ENCODE measurements around the gene JSRP1. TPM values are rescaled to one million over a fixed set of nuclear protein-coding genes. Genes with fewer than 3 reads are reported as not detected.

JSRP1 gene
- total and polyA plus RNA-seq, 5 experiments from 2014 or later, result 0.41 to 1.3 (median 0.64) TPM; not detected in 1

- DNase-seq (no peak), ATAC-seq (no peak)
- H3K27me3 Mint-ChIP-seq, result no peaks in the 10 kb centered on the region
- no peak overlapping the region for H3K4me3 Mint-ChIP-seq
- H3K4me1 Mint-ChIP-seq, result peaks cover 10 to 25% (median 18%) of the 10 kb centered on the region in 4 donors
- no peaks in the 10 kb centered on the region for H3K9me3 Mint-ChIP-seq
- peak overlapping the region in 2 of 10 donors; percentile 24 to 36 for H3K27ac Mint-ChIP-seq
- POLR2A ChIA-PET, result interaction anchor here (0.5 to 12.1 kb wide), 3 partner anchors 5 to 112 kb away, joined by 3 to 132 read pairs (median 5); partner anchors contain the start of gene PEAK3
- H3K36me3 Mint-ChIP-seq, result peaks cover 0 to 5% (median 0%) of the 10 kb centered on the region in 3 donors
Observed at GRCh38 chr19:2280633-2281264, 24.5 kb upstream of the JSRP1 start.

- POLR2A ChIA-PET, result interaction anchor here (0.7 to 12.1 kb wide), 3 partner anchors 7 to 18 kb away, joined by 3 to 132 read pairs (median 3); partner anchors contain the start of gene PEAK3
- Mint-ChIP-seq H3K27me3 (no peaks in the 10 kb centered on the region), H3K4me1 (peaks cover 22 to 38% (median 32%) of the 10 kb centered on the region in 4 donors), H3K4me3 (no peak overlapping the region), H3K9me3 (no peaks in the 10 kb centered on the region), H3K27ac (peak overlapping the region in 2 of 10 donors; percentile 21 to 51), H3K36me3 (peaks cover 0 to 13% (median 0%) of the 10 kb centered on the region in 3 donors)
- DNase-seq (peak in 1 of 10 donors; percentile 62), ATAC-seq (no peak)
Observed at GRCh38 chr19:2278459-2279158, 22.4 kb upstream of the JSRP1 start.

GRCh38 chr19:2277138-2277537, 20.9 kb upstream of the JSRP1 start:
- H3K27ac Mint-ChIP-seq, result peak overlapping the region in 9 of 10 donors; percentile 21 to 92 (median 52)
- H3K4me3 Mint-ChIP-seq, result peak overlapping the region in 2 of 10 donors; percentile 40 to 41
- ATAC-seq, result no peak
- no peaks in the 10 kb centered on the region for H3K9me3 Mint-ChIP-seq
- peaks cover 0 to 23% (median 0%) of the 10 kb centered on the region in 3 donors for H3K36me3 Mint-ChIP-seq
- H3K4me1 Mint-ChIP-seq, result peaks cover 18 to 40% (median 36%) of the 10 kb centered on the region in 4 donors
- H3K27me3 Mint-ChIP-seq, result no peaks in the 10 kb centered on the region
- POLR2A ChIA-PET, result interaction anchor here (0.7 to 12.1 kb wide), 5 partner anchors 9 to 134 kb away, joined by 4 to 262 read pairs (median 19); partner anchors contain the start of genes PEAK3, PLEKHJ1 and SF3A2
- DNase-seq, result peak in 1 of 10 donors; percentile 35

GRCh38 chr19:2276429-2276986, 20.3 kb upstream of the JSRP1 start:
- DNase-seq (peak in 1 of 10 donors; percentile 48), ATAC-seq (no peak)
- Mint-ChIP-seq H3K27me3 (no peaks in the 10 kb centered on the region), H3K27ac (peak overlapping the region in 6 of 10 donors; percentile 4 to 79 (median 52)), H3K4me1 (peaks cover 19 to 38% (median 37%) of the 10 kb centered on the region in 4 donors), H3K36me3 (peaks cover 0 to 28% (median 3%) of the 10 kb centered on the region in 3 donors), H3K9me3 (no peaks in the 10 kb centered on the region), H3K4me3 (no peak overlapping the region)
- POLR2A ChIA-PET, result interaction anchor here (0.6 to 12.1 kb wide), 7 partner anchors 9 to 182 kb away, joined by 3 to 370 read pairs (median 19); partner anchors contain the start of genes AMH, JSRP1, LSM7 and PEAK3

GRCh38 chr19:2275588-2276428, 19.6 kb upstream of the JSRP1 start:
- no peak overlapping the region for H3K4me3 Mint-ChIP-seq
- H3K36me3 Mint-ChIP-seq, result peaks cover 0 to 31% (median 5%) of the 10 kb centered on the region in 3 donors
- no peaks in the 10 kb centered on the region for H3K27me3 Mint-ChIP-seq
- peak overlapping the region in 1 of 10 donors; percentile 88 for H3K27ac Mint-ChIP-seq
- H3K9me3 Mint-ChIP-seq, result no peaks in the 10 kb centered on the region
- POLR2A ChIA-PET, result interaction anchor here (0.6 to 12.1 kb wide), 12 partner anchors 10 to 182 kb away, joined by 3 to 370 read pairs (median 10); partner anchors contain the start of genes AMH, JSRP1, LSM7 and PEAK3
- H3K4me1 Mint-ChIP-seq, result peaks cover 19 to 41% (median 38%) of the 10 kb centered on the region in 4 donors
- ATAC-seq (no peak), DNase-seq (peak in 1 of 10 donors; percentile 50)

- DNase-seq, result peak in 5 of 10 donors; percentile 56 to 85 (median 64)
- Mint-ChIP-seq H3K36me3 (peaks cover 0 to 31% (median 5%) of the 10 kb centered on the region in 3 donors), H3K27me3 (no peaks in the 10 kb centered on the region), H3K4me1 (peaks cover 19 to 39% (median 37%) of the 10 kb centered on the region in 4 donors), H3K9me3 (no peaks in the 10 kb centered on the region), H3K27ac (peak overlapping the region in 9 of 10 donors; percentile 31 to 94 (median 87)), H3K4me3 (peak overlapping the region in 8 of 10 donors; percentile 13 to 79 (median 32))
- ATAC-seq, result peak; percentile 17 to 24
- POLR2A ChIA-PET, result interaction anchor here (0.6 to 12.1 kb wide), 17 partner anchors 11 to 201 kb away, joined by 3 to 370 read pairs (median 7); partner anchors contain the start of genes AMH, GADD45B, JSRP1 and LSM7
Observed at GRCh38 chr19:2274931-2275535, 18.8 kb upstream of the JSRP1 start.

- Mint-ChIP-seq H3K4me3 (peak overlapping the region; percentile 15 to 89 (median 66)), H3K27me3 (no peaks in the 10 kb centered on the region), H3K4me1 (peaks cover 19 to 39% (median 37%) of the 10 kb centered on the region in 4 donors), H3K9me3 (peaks cover 0 to under 1% (median 0%) of the 10 kb centered on the region in 9 donors), H3K27ac (peak overlapping the region; percentile 79 to 95 (median 88)), H3K36me3 (peaks cover 0 to 36% (median 5%) of the 10 kb centered on the region in 3 donors)
- no peak for DNase-seq
- POLR2A ChIA-PET, result interaction anchor here (0.6 to 12.1 kb wide), 19 partner anchors 11 to 398 kb away, joined by 3 to 370 read pairs (median 7); partner anchors contain the start of genes AMH, GADD45B, JSRP1 and LSM7
- ATAC-seq, result no peak
Observed at GRCh38 chr19:2274185-2274711, 18.0 kb upstream of the JSRP1 start.

- DNase-seq (peak; percentile 64 to 90 (median 78)), ATAC-seq (peak; percentile 24 to 44)
- Mint-ChIP-seq H3K9me3 (peaks cover 0 to 2% (median 0%) of the 10 kb centered on the region in 9 donors), H3K27me3 (no peaks in the 10 kb centered on the region), H3K27ac (peak overlapping the region; percentile 79 to 95 (median 88)), H3K4me1 (peaks cover 19 to 41% (median 38%) of the 10 kb centered on the region in 4 donors), H3K4me3 (peak overlapping the region; percentile 36 to 89 (median 72)), H3K36me3 (peaks cover 0 to 36% (median 5%) of the 10 kb centered on the region in 3 donors)
- POLR2A ChIA-PET, result interaction anchor here (0.7 to 12.1 kb wide), 16 partner anchors 12 to 397 kb away, joined by 3 to 370 read pairs (median 7); partner anchors contain the start of genes AMH, GADD45B, JSRP1 and LSM7
Observed at GRCh38 chr19:2273356-2274184, 17.4 kb upstream of the JSRP1 start.

- no peak for ATAC-seq
- H3K27me3 Mint-ChIP-seq, result no peaks in the 10 kb centered on the region
Observed at GRCh38 chr19:2271234-2272103, 15.3 kb upstream of the JSRP1 start.

More at GRCh38 chr19:2271234-2272103, 15.3 kb upstream of the JSRP1 start:
- peaks cover 0 to 2% (median 0%) of the 10 kb centered on the region in 9 donors for H3K9me3 Mint-ChIP-seq
- POLR2A ChIA-PET, result interaction anchor here (0.6 to 12.1 kb wide), 21 partner anchors 14 to 347 kb away, joined by 3 to 370 read pairs (median 6); partner anchors contain the start of genes AMH, GADD45B, JSRP1 and LINGO3
- peaks cover 18 to 52% (median 42%) of the 10 kb centered on the region in 4 donors for H3K4me1 Mint-ChIP-seq
- peak in 3 of 10 donors; percentile 13 to 63 (median 34) for DNase-seq
- H3K4me3 Mint-ChIP-seq, result peak overlapping the region; percentile 88 to 97 (median 90)
- peak overlapping the region; percentile 90 to 96 (median 94) for H3K27ac Mint-ChIP-seq
- H3K36me3 Mint-ChIP-seq, result peaks cover 0 to 31% (median 5%) of the 10 kb centered on the region in 3 donors

Measured in naive thymus-derived CD8-positive, alpha-beta T cell (primary cell).